Stimulated activated CD8-positive, alpha-beta memory T cell treated with anti-CD3 and anti-CD28 coated beads, Interleukin-12 subunit alpha, Interleukin-12 subunit beta, amount 100 ng/mL, for 24 hours (primary cell): ENCODE results near the gene ZNF423.

Source experiments
- DNase-seq: peaks from one replicate; pipeline ENCODE4 v3.0.0-alpha.2; 2020; ENCODE audit errors: extremely low read depth

ZNF423 gene

GRCh38 chr16:49754495-49755312, 101.2 kb downstream of the ZNF423 start:
- DNase-seq, result no peak

GRCh38 chr16:49750341-49751000, 105.4 kb downstream of the ZNF423 start:
- no peak for DNase-seq

GRCh38 chr16:49749816-49750215, 106.1 kb downstream of the ZNF423 start:
- DNase-seq, result no peak

GRCh38 chr16:49748322-49748721, 107.6 kb downstream of the ZNF423 start:
- DNase-seq, result no peak

- DNase-seq, result no peak
Observed at GRCh38 chr16:49747654-49748053, 108.3 kb downstream of the ZNF423 start.

- DNase-seq, result no peak
Observed at GRCh38 chr16:49746545-49746944, 109.4 kb downstream of the ZNF423 start.

GRCh38 chr16:49745311-49745747, 110.6 kb downstream of the ZNF423 start:
- no peak for DNase-seq

- no peak for DNase-seq
Observed at GRCh38 chr16:49744244-49745220, 111.4 kb downstream of the ZNF423 start.

- no peak for DNase-seq
Observed at GRCh38 chr16:49743658-49744057, 112.3 kb downstream of the ZNF423 start.

GRCh38 chr16:49743203-49743464, 112.8 kb downstream of the ZNF423 start:
- no peak for DNase-seq

GRCh38 chr16:49742428-49743202, 113.3 kb downstream of the ZNF423 start:
- DNase-seq, result no peak

- DNase-seq, result no peak
Observed at GRCh38 chr16:49740256-49740655, 115.7 kb downstream of the ZNF423 start.

GRCh38 chr16:49739381-49739780, 116.5 kb downstream of the ZNF423 start:
- DNase-seq, result no peak

GRCh38 chr16:49738832-49739231, 117.1 kb downstream of the ZNF423 start:
- no peak for DNase-seq

GRCh38 chr16:49738001-49738400, 117.9 kb downstream of the ZNF423 start:
- DNase-seq, result no peak

GRCh38 chr16:49737541-49737940, 118.4 kb downstream of the ZNF423 start:
- no peak for DNase-seq

GRCh38 chr16:49734331-49734730, 121.6 kb downstream of the ZNF423 start:
- no peak for DNase-seq

- DNase-seq, result no peak
Observed at GRCh38 chr16:49733313-49734009, 122.5 kb downstream of the ZNF423 start.

- no peak for DNase-seq
Observed at GRCh38 chr16:49731911-49732310, 124.0 kb downstream of the ZNF423 start.

GRCh38 chr16:49730772-49731171, 125.1 kb downstream of the ZNF423 start:
- no peak for DNase-seq

GRCh38 chr16:49727611-49728010, 128.3 kb downstream of the ZNF423 start:
- no peak for DNase-seq
